ENCODE results near the gene LGR4. TPM values are rescaled to one million over a fixed set of nuclear protein-coding genes. Genes with fewer than 3 reads are reported as not detected.

LGR4 gene
- total RNA-seq, 1 experiment from 2014 or later: 7.1 TPM

DNA sequence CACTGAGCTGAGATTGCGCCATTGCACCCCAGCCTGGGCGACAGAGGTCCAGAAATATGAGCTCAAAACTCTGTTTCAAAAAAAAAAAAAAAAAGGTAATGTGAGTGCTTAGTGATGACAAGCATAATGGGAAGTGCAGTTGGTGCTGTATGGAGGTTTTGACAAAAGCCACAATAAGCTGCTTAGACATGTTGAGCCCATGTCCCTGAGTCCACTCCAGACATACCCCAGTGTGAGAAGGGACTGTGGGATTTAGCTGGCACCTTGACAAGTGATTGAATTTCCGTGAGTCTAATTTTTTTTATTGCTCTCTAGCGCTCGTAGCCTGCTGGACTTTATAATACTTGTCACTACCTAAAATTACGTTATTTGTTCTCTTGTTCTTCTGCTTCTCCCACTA lies 15.1 kb upstream of the LGR4 start (continued):
- no peak for TF ChIP-seq ZNF274 (IDR thresholded peaks at IDR 0.05; ENCODE audit: low read depth, low read length)
- no peak for TF ChIP-seq EGR1 (IDR thresholded peaks at IDR 0.05; ENCODE audit: low read depth)
- no peak for TF ChIP-seq POLR2A (IDR thresholded peaks at IDR 0.05; ENCODE audit: borderline replicate concordance, extremely low read depth, insufficient read depth, insufficient read length)
- no peak for TF ChIP-seq ELF1 (IDR thresholded peaks at IDR 0.05; ENCODE audit: borderline replicate concordance, low read depth)

DNA sequence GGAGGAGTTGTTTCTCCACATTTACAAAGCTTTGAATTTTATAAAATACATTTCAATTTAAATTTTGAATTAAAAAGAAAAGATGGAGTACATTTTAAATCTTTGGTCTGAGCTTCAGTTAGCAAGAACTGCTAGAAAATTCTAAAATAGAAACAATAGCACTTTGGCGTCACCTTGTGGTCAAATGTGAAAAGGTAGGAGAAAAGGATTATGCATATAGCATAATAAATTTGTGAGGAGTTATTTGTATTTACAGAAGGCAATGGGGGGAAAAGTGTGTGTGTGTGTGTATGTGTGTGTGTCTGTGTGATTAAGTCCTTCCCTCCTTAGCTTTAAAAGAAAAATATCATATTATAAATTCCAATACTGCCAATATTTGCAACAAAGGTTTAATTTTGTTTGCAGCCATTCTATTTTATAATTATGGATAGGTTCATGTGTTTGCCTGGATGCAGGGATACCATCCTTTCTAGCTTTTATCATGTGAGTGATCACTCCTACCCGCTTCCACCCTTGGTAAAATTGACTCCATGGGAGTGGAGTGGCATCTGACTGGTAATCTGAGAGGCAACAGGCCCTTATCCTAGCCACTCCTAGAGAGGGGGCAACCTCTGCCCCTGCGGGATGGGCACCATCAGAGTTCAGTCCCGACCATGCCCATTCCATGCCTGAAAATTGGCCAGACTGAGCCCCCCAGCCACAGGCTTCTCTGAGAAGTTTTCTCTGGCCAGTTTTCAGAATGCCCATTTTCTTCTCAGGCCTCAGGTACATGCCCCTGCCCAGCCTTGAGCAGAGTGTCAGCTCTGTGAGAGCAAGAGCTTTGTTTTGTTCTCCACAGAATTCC lies 13.6 kb upstream of the LGR4 start:
- ChIA-PET POLR2A (interaction anchor here (0.9 to 1.0 kb wide), 2 partner anchors 301 to 302 kb away, joined by 3 read pairs; no protein-coding TSS in a partner anchor), CTCF (interaction anchor here (0.6 to 4.1 kb wide), 15 partner anchors 10 to 327 kb away, joined by 3 to 88 read pairs (median 5); partner anchors contain the start of gene LGR4), RAD21 (ENCODE audit: low non-redundant PET in 1 of 2, low total read pairs in 2 of 2, uncharacterized antibody in 2 of 2, unreplicated experiment in 2 of 2) (interaction anchor here (0.7 to 1.9 kb wide), 4 partner anchors 91 to 303 kb away, joined by 3 to 9 read pairs (median 4); no protein-coding TSS in a partner anchor)
- ATAC-seq (peak; percentile 73), DNase-seq (ENCODE audit: low read depth, low spot score) (peak; percentile 37)
- no peak overlapping the region for H3K4me2 ChIP-seq (ENCODE audit: low read length)
- no peaks in the 10 kb centered on the region for H3K4me1 ChIP-seq (ENCODE audit: control insufficient read depth in 1 of 2, insufficient read depth in 2 of 2, low read length in 2 of 2)
- no peak overlapping the region for H2AFZ ChIP-seq (ENCODE audit: low read depth, low read length, poor library complexity, severe bottlenecking)
- no peaks in the 10 kb centered on the region for H3K9me2 ChIP-seq (ENCODE audit: insufficient read depth)
- H3K27ac ChIP-seq (ENCODE audit: low read depth, low read length): no peak overlapping the region
- no peak overlapping the region for H3K9ac ChIP-seq (ENCODE audit: low read length)
- H3K36me3 ChIP-seq (ENCODE audit: control insufficient read depth in 1 of 2, insufficient read depth in 2 of 2, low read length in 2 of 2): peaks cover 0 to 2% of the 10 kb centered on the region in 2 experiments; a peak in 1 of 4 replicates
- TF ChIP-seq SIN3A (IDR thresholded peaks at IDR 0.05; ENCODE audit: low read depth): no peak
- TF ChIP-seq, protein P1, sequence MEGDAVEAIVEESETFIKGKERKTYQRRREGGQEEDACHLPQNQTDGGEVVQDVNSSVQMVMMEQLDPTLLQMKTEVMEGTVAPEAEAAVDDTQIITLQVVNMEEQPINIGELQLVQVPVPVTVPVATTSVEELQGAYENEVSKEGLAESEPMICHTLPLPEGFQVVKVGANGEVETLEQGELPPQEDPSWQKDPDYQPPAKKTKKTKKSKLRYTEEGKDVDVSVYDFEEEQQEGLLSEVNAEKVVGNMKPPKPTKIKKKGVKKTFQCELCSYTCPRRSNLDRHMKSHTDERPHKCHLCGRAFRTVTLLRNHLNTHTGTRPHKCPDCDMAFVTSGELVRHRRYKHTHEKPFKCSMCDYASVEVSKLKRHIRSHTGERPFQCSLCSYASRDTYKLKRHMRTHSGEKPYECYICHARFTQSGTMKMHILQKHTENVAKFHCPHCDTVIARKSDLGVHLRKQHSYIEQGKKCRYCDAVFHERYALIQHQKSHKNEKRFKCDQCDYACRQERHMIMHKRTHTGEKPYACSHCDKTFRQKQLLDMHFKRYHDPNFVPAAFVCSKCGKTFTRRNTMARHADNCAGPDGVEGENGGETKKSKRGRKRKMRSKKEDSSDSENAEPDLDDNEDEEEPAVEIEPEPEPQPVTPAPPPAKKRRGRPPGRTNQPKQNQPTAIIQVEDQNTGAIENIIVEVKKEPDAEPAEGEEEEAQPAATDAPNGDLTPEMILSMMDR (IDR thresholded peaks at IDR 0.05 in 2 of 3, conservative IDR thresholded peaks at IDR 0.05 in 1 of 3; ENCODE audit: borderline replicate concordance in 1 of 3, insufficient read depth in 1 of 3, low read depth in 2 of 3, low read length in 2 of 3): peak; percentile 82 to 92 (median 87)
- peak; percentile 90 for TF ChIP-seq RAD21 (IDR thresholded peaks at IDR 0.05; ENCODE audit: low read depth)
- no peak for TF ChIP-seq EGR1 (IDR thresholded peaks at IDR 0.05; ENCODE audit: low read depth)
- H3K4me3 ChIP-seq (replicated peaks in 1 of 2; ENCODE audit: low read depth in 1 of 2, low read length in 2 of 2): no peak overlapping the region
- H3K79me2 ChIP-seq (ENCODE audit: insufficient read depth, low read length): no peaks in the 10 kb centered on the region
- intact Hi-C loops (cut with micrococcal nuclease): loop anchor here (1.0 to 10.0 kb wide), 5 partner anchors 191 to 1199 kb away; no protein-coding TSS in a partner anchor
- BruUV-seq (replicated peaks): no TSS peak
- no peaks in the 10 kb centered on the region for H3K27me3 ChIP-seq (ENCODE audit: insufficient read depth, low read length)
- H3K9me3 ChIP-seq (ENCODE audit: control insufficient read depth in 1 of 2, insufficient read depth in 1 of 2, low read depth in 1 of 2, low read length in 2 of 2): no peaks in the 10 kb centered on the region
- no peaks in the 10 kb centered on the region for H4K20me1 ChIP-seq (ENCODE audit: insufficient read depth)
